ENCODE results near the gene CAND2.

DNA sequence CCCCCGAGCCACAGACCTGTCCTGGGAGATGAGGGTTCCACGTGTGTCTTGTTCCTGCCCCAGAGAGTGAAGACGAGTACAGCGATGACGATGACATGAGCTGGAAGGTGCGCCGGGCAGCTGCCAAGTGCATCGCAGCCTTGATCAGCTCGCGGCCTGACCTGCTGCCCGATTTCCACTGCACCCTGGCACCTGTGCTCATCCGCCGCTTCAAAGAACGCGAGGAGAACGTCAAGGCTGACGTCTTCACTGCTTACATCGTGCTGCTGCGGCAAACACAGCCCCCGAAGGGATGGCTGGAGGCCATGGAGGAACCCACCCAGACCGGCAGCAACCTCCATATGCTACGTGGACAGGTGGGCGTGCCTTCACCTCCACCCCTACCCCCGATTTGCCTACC lies 18.6 kb downstream of the CAND2 start:
- no peak for TF ChIP-seq EP300 (IDR thresholded peaks at IDR 0.05)
- TF ChIP-seq, protein P1, sequence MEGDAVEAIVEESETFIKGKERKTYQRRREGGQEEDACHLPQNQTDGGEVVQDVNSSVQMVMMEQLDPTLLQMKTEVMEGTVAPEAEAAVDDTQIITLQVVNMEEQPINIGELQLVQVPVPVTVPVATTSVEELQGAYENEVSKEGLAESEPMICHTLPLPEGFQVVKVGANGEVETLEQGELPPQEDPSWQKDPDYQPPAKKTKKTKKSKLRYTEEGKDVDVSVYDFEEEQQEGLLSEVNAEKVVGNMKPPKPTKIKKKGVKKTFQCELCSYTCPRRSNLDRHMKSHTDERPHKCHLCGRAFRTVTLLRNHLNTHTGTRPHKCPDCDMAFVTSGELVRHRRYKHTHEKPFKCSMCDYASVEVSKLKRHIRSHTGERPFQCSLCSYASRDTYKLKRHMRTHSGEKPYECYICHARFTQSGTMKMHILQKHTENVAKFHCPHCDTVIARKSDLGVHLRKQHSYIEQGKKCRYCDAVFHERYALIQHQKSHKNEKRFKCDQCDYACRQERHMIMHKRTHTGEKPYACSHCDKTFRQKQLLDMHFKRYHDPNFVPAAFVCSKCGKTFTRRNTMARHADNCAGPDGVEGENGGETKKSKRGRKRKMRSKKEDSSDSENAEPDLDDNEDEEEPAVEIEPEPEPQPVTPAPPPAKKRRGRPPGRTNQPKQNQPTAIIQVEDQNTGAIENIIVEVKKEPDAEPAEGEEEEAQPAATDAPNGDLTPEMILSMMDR (IDR thresholded peaks at IDR 0.05), result no peak
